Testis (tissue), 3 donors: ENCODE data around the gene DENND2A. TPM values are rescaled to one million over a fixed set of nuclear protein-coding genes. Genes with fewer than 3 reads are reported as not detected.

Experiments used
- DNase-seq: peaks from one replicate; pipeline ENCODE4 v3.0.0-alpha.2; 2019
- H3K27ac ChIP-seq, 2 donors: fragments of 200-600 bp; sonication (generic); one replicate each; pipeline ENCODE4 v1.5.1; 2019
- H3K27me3 ChIP-seq: fragments of 200-600 bp; sonication (generic); one replicate; pipeline ENCODE4 v1.5.1; 2019
- H3K36me3 ChIP-seq: fragments of 200-600 bp; sonication (generic); one replicate; pipeline ENCODE4 v1.5.1; 2017; ENCODE audit warnings: low read depth; ENCODE audit errors: missing control alignments
- H3K4me1 ChIP-seq: fragments of 200-600 bp; sonication (generic); one replicate; pipeline ENCODE4 v1.5.1; 2019
- H3K4me3 ChIP-seq, 2 donors: fragments of 200-600 bp; sonication (generic); one replicate each; pipeline ENCODE4 v1.5.1; 2017 to 2019
- H3K9me3 ChIP-seq: fragments of 200-600 bp; sonication (generic); one replicate; pipeline ENCODE4 v1.5.1; 2017
- POLR2A ChIP-seq: fragments of 450-650 bp; IDR thresholded peaks from one replicate; pipeline ENCODE4 v1.6.1; 2017; ENCODE audit warnings: antibody characterized with exemption, mild to moderate bottlenecking, moderate library complexity
- WGBS, 2 donors: methylation state at CpG; one replicate each; pipeline ENCODE4 v1.1.5; 2018; 5-methylcytosine and 5-hydroxymethylcytosine counted together
- intact Hi-C: fragments of 100-400 bp; cut with DNase I; formaldehyde crosslinking; loops from one replicate; pipeline ENCODE4 v1.15.1; 2023; ENCODE audit warnings: low total_unique reads
- polyA plus RNA-seq: library from polyadenylated mRNA; stranded (reverse); fragments of 350-450 nt; fragmentation: Illumina TruSeq; extraction: RNeasy Lipid Tissue Mini Kit (QIAGEN cat#74804); gene quantifications from one replicate; pipeline ENCODE4 v1.2.3, GENCODE V29; 2014; ENCODE audit warnings: low read depth, low replicate concordance; ENCODE audit not compliant: insufficient read depth
- small RNA-seq, 2 donors: library from RNA; depleted of rRNA; stranded (forward); fragments of <200 nt; gene quantifications; one replicate each; pipeline ENCODE3, GENCODE V24; 2016
- total RNA-seq, 2 donors: library from RNA; depleted of rRNA; stranded (reverse); fragments of >200 nt; gene quantifications; one replicate each; pipeline ENCODE4 v1.2.3, GENCODE V29; 2016
- TF ChIP-seq, protein P1 (sequence below), 3 experiments: fragments of 450-650 bp in 2 of 3; fragments of 200-600 bp in 1 of 3; sonication (generic) in 1 of 3; IDR thresholded peaks; one replicate each; pipeline ENCODE4 v1.5.1; 2016 to 2019; ENCODE audit warnings: antibody characterized with exemption in 3 of 3, mild to moderate bottlenecking in 2 of 3, moderate library complexity in 1 of 3

The DENND2A gene
- total and polyA plus RNA-seq, 3 donors from 2014 or later, result 4.1 to 8.5 (median 5.5) TPM

DNA sequence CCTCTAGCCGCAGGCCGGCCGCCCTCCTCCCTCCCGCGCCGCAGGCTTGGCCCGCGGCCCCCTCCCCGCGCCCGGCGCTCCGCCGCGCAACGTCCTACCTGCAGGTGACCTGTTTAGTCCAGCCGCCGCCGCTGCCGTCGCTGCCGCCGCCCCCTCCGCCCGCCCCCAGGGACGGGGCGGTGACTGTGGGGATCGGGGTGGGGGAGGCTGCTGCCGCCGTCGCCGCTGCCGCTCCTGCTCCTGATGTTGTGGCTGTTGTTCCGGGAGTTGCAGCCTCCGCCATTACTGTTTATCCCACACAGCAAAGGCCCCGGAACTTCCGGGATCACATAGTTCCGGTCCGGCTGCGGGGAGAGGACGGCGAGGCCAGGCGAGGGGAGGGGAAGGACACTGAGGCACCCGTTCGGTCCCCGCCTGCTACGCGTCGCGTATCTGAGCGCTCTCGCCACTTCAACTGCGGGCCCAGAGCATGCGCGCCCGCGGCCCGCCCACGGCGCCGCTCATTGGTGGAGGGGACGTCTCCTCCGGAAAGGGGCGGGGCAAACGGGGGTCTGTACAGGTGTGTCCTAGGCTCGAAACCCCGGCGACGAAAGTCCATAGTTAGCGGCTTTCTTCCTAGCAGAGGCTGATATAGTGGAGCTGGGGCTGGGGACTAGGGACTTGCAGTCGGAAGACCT is 161.4 kb downstream of the DENND2A start, which contains the start of gene MKRN1:
Gene MKRN1, minus strand, starts transcription at position 444 of the 677 bp plus-strand sequence. Its CDS starts 161 bp downstream, at position 283.
- peak within 1 kb of the TSS; percentile 89 to 91 for H3K27ac ChIP-seq
- TF ChIP-seq, protein P1, sequence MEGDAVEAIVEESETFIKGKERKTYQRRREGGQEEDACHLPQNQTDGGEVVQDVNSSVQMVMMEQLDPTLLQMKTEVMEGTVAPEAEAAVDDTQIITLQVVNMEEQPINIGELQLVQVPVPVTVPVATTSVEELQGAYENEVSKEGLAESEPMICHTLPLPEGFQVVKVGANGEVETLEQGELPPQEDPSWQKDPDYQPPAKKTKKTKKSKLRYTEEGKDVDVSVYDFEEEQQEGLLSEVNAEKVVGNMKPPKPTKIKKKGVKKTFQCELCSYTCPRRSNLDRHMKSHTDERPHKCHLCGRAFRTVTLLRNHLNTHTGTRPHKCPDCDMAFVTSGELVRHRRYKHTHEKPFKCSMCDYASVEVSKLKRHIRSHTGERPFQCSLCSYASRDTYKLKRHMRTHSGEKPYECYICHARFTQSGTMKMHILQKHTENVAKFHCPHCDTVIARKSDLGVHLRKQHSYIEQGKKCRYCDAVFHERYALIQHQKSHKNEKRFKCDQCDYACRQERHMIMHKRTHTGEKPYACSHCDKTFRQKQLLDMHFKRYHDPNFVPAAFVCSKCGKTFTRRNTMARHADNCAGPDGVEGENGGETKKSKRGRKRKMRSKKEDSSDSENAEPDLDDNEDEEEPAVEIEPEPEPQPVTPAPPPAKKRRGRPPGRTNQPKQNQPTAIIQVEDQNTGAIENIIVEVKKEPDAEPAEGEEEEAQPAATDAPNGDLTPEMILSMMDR (IDR thresholded peaks at IDR 0.05), result no peak
- peak; percentile 42 for TF ChIP-seq POLR2A
- WGBS, 2 donors, result 0% methylated on average over 10 to 32 of the region's 71 CpGs
- H3K9me3 ChIP-seq, result no peaks in the 10 kb centered on the region
- H3K27me3 ChIP-seq, result no peaks in the 10 kb centered on the region
- peak; percentile 96 for DNase-seq
- no peaks in the 10 kb centered on the region for H3K36me3 ChIP-seq
- intact Hi-C loops, result no loop called here
- peak within 1 kb of the TSS; percentile 94 to 98 for H3K4me3 ChIP-seq
- peaks cover 11% of the 10 kb centered on the region for H3K4me1 ChIP-seq

DNA sequence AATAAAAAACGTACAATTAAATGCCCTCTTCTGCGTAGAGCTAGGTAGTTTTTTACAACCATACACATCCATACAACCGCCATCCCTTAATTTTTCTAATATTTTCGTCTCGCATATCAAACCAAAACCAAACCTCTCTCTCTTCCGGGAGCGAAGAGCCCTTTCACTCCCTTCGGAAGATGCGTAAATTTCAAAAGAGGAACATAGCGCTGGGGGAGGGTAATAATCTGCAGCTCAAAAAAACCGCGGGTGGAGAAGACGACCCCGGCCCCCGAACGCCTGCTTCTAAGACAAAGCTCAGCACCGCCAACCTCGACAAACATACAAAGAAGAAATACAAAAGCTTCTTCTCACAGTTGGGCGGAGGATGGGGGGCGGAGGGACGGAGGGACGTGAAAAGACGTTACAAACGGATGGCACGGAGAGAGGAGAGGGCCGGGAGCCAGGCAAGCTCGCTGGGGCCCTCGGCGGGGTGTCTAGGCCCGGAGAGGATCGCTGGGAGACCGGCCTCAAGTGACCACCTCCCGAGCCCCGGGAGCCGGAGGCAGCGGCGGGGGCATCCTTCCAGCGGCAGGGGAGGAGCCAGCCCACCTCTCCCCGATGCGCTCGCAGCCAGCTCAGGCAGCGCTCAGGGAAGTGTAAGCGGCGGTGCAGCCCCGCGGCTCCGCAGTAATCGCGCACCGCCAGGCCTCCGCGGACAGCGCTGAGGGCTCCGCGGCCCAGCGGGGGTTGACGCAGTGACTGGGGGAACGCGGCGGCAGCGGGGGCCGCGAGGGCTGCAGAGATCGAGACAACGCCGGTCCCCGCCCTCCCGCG is 162.2 kb downstream of the DENND2A start:
- peak; percentile 36 for DNase-seq
- Histone ChIP-seq H3K36me3 (no peaks in the 10 kb centered on the region), H3K9me3 (no peaks in the 10 kb centered on the region), H3K4me1 (peaks cover 11% of the 10 kb centered on the region), H3K4me3 (peak overlapping the region; percentile 94 to 98), H3K27ac (peak overlapping the region; percentile 89 to 91), H3K27me3 (no peaks in the 10 kb centered on the region)
- no peak for TF ChIP-seq POLR2A
- TF ChIP-seq, protein P1 (IDR thresholded peaks at IDR 0.05), result no peak
- 0% methylated on average over 37 to 47 of the region's 69 CpGs for WGBS, 2 donors
- intact Hi-C loops, result no loop called here

DNA sequence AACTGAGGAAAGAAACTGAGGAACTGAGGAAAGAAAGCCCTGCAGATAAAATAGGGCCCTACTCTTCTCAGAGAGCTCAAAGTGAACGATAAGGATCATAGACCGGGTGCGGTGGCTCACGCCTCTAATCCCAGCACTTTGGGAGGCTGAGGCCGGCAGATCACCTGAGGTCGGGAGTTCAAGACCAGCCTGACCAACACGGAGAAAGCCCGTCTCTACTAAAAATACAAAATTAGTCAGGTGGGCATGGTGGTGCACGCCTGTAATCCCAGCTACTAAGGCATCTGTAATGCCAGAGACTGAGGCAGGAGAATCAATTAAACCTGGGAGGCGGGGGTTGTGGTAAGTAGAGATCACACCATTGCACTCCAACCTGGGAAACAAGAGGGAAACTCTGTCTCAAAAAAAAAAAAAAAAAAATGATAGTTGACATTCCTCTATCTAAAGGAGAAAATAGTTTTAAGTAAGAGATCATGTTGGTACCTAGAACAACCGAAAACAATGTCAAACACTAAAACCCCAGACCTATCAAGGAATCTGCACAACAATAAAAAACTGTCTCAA is 163.8 kb downstream of the DENND2A start:
- Histone ChIP-seq H3K27me3 (no peaks in the 10 kb centered on the region), H3K4me3 (peak overlapping the region in 1 of 2 donors; percentile 94), H3K27ac (no peak overlapping the region), H3K36me3 (no peaks in the 10 kb centered on the region), H3K4me1 (peaks cover 11% of the 10 kb centered on the region), H3K9me3 (no peaks in the 10 kb centered on the region)
- WGBS, 2 donors, result 60 to 65% methylated on average over 11 of the region's 11 CpGs
- intact Hi-C loops, result no loop called here
- no peak for TF ChIP-seq POLR2A
- TF ChIP-seq, protein P1 (IDR thresholded peaks at IDR 0.05), result no peak
- DNase-seq, result no peak

DNA sequence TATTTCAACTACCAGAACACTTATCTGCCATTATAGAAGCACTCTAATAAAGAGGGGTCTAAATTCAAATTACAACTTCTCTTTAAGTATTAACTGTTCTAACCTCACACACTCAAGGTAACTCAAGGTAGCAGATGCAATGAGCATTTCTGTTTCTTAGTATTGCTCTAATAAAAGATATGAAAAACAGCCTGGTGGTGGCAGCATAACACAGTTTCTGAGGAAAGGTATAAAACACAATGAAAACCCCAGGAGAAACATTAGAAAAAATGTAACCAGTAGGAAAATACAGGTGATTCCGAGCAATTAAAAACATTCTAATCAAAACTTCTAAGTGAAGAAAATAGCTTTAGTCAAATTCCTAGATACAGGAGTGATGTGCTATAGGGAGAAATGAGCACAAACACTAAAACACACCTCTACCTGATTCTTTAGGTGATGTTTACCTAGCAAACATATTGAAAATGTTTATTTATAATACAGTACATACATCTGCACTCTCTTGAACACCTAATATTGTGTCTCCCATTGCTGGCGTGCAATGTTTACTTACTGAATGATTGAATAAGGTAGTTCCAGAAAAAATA is 164.8 kb downstream of the DENND2A start:
- no peak overlapping the region for H3K4me3 ChIP-seq
- peaks cover 11% of the 10 kb centered on the region for H3K4me1 ChIP-seq
- H3K36me3 ChIP-seq, result no peaks in the 10 kb centered on the region
- WGBS, 2 donors, result 39 to 46% methylated on average over 2 of the region's 2 CpGs
- no peak overlapping the region for H3K27ac ChIP-seq
- TF ChIP-seq POLR2A, result no peak
- TF ChIP-seq, protein P1 (IDR thresholded peaks at IDR 0.05), result peak in 1 of 3 experiments; percentile 43
- intact Hi-C loops, result no loop called here
- no peaks in the 10 kb centered on the region for H3K9me3 ChIP-seq
- DNase-seq, result peak; percentile 66
- no peaks in the 10 kb centered on the region for H3K27me3 ChIP-seq

Small RNA genes lying within 50 kb of the gene (small RNA-seq; reads per million reads assigned to genes)
- gene RF00019, result 0 reads per million in 2 donors
- 0 reads per million in 2 donors for gene RN7SL771P

Other genes with a start within 250 kb of the DENND2A start
- 10 to 100 TPM; 44.7 to 67.3 TPM for gene SLC37A3, start 242.3 kb downstream of the DENND2A start, total RNA-seq
- 23.8 TPM for gene SLC37A3, start 242.3 kb downstream of the DENND2A start, polyA plus RNA-seq
- gene RAB19, start 236.8 kb downstream of the DENND2A start, total RNA-seq, result not detected
- gene RAB19, start 236.8 kb downstream of the DENND2A start, polyA plus RNA-seq, result 0.59 TPM
- gene MKRN1, start 161.3 kb downstream of the DENND2A start, total RNA-seq, result 100 to 1,000 TPM; 142 to 158 TPM
- 320 TPM for gene MKRN1, start 161.3 kb downstream of the DENND2A start, polyA plus RNA-seq
- gene ADCK2, start 32.1 kb upstream of the DENND2A start, total RNA-seq, result 10 to 100 TPM; 20.4 to 21.2 TPM
- 12.9 TPM for gene ADCK2, start 32.1 kb upstream of the DENND2A start, polyA plus RNA-seq
- gene NDUFB2, start 55.9 kb upstream of the DENND2A start, total RNA-seq, result 100 to 1,000 TPM; 187 to 292 TPM
- 180 TPM for gene NDUFB2, start 55.9 kb upstream of the DENND2A start, polyA plus RNA-seq